Activated naive CD4-positive, alpha-beta T cell treated with anti-CD3 and anti-CD28 coated beads, Interleukin-2, amount 10 ng/mL, durations not matched to agents 7 days and 5 days (primary cell): ENCODE results near the gene TFEB.
A peak's percentile ranks its signal among the peaks of the same experiment; 100 is the strongest.

Experiments used
- CTCF ChIA-PET: fragments of 350-600 bp; sonication (Branson Sonifier 250); formaldehyde crosslinking; loops from one replicate; lab custom pipeline; 2021; ENCODE audit warnings: antibody characterized with exemption; lab: Charles Lee
- DNase-seq: peaks from one replicate; pipeline ENCODE4 v3.0.0-alpha.2; 2020
- H3K27ac Mint-ChIP-seq: one replicate; pipeline ENCODE4 v1.8.0; 2021; ENCODE audit warnings: mild to moderate bottlenecking, moderate library complexity, mixed read lengths
- H3K27me3 Mint-ChIP-seq: one replicate; pipeline ENCODE4 v1.8.0; 2021; ENCODE audit warnings: mild to moderate bottlenecking, mixed read lengths
- H3K36me3 Mint-ChIP-seq: one replicate; pipeline ENCODE4 v1.8.0; 2021; ENCODE audit warnings: mixed read lengths
- H3K4me1 Mint-ChIP-seq: one replicate; pipeline ENCODE4 v1.8.0; 2021; ENCODE audit warnings: mixed read lengths
- H3K4me3 Mint-ChIP-seq: one replicate; pipeline ENCODE4 v1.8.0; 2021; ENCODE audit warnings: mild to moderate bottlenecking, moderate library complexity, mixed read lengths
- H3K9me3 Mint-ChIP-seq: one replicate; pipeline ENCODE4 v1.8.0; 2021; ENCODE audit warnings: mixed read lengths

The TFEB gene

DNA sequence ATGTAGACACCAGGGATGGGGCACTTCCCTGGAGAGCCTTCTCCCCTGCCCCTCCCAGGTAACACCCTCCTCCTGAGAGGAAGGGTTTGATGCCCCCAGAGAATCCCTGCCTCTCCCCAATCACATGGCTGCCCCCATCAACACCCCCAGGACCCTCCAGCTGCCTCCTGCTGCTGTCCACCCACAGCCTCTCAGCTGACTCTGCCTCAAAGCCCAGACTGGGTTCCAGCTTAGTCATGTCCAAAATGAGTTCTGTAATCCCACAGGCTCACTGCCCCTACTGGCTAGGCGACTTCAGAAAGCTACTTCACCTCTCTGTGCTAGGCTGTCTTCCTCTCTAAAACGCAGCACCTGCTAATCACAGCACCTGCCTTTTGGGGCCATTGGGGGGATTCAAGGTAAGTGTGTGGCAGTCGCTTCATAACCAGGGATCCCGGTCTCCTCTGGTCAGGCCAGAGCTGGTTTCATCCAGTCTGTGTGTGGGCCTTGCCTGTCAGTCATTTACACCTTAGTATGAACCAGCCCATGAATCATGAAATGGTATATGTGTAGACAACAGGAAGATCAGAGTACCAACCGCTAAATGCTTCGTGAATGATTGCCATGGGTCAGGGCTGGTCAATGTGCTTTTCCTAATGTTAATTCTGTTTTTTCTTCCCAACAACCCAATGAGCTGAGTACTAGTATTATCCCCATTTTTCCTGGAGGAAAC, 40.4 kb downstream of the TFEB start:
- Mint-ChIP-seq H3K27me3 (peaks cover 5% of the 10 kb centered on the region), H3K9me3 (no peaks in the 10 kb centered on the region), H3K4me1 (no peaks in the 10 kb centered on the region), H3K4me3 (no peak overlapping the region), H3K36me3 (peaks cover 2% of the 10 kb centered on the region), H3K27ac (no peak overlapping the region)
- DNase-seq, result no peak
- CTCF ChIA-PET, result interaction anchor here (1.0 to 2.0 kb wide), 2 partner anchors 11 to 12 kb away, joined by 4 to 10 read pairs; no protein-coding TSS in a partner anchor

DNA sequence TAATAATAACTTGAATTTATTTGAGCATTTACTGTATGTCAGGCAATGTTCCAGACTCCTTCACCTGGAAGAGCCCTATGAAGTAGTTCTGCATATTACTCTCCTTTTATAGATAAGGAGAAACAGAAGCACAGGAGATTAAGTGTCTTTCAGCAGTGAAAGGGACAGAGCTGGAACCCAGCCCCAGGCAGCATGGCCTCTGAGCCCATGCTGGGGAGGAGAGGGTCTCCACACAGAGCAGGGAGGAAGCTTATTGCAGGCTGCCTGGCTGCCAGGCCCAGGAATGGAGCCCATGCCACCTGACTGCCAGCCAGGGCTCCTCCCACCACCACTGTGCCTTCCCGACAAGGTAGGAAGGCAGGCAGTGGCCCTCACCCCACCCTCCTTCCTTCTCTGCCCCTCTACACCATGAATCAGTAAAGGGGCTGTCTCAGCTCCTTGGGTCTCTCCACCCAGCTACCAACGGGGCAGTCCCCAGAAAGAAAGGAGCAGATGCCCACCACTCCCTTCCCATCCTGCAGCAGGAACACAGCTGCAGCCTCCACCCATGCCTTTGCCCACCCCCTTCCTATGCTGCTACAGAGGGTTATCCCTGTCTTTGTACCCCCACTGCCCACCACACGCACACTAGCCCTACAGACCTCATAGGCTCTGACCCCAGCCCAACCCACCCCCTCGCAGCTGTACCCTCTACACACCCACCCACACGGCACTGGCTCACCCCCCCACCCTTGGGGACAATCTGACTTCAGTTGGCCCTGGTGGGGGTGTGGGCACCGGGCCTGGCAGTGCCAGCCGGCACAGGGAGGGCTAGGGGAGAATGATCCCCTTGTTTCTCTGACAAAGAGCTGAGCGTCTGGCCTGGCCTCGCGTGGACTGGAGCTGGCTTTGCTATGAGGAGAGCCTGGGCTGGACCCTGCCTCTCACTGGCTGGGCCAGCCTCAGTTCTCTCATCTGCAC, 41.8 kb downstream of the TFEB start:
- H3K27ac Mint-ChIP-seq, result peak overlapping the region; percentile 31
- peaks cover 5% of the 10 kb centered on the region for H3K27me3 Mint-ChIP-seq
- H3K4me1 Mint-ChIP-seq, result no peaks in the 10 kb centered on the region
- DNase-seq, result no peak
- CTCF ChIA-PET, result interaction anchor here (1.3 to 2.0 kb wide), 3 partner anchors 9 to 10 kb away, joined by 3 to 10 read pairs (median 6); no protein-coding TSS in a partner anchor
- H3K9me3 Mint-ChIP-seq, result no peaks in the 10 kb centered on the region
- no peak overlapping the region for H3K4me3 Mint-ChIP-seq
- H3K36me3 Mint-ChIP-seq, result peaks cover 2% of the 10 kb centered on the region

DNA sequence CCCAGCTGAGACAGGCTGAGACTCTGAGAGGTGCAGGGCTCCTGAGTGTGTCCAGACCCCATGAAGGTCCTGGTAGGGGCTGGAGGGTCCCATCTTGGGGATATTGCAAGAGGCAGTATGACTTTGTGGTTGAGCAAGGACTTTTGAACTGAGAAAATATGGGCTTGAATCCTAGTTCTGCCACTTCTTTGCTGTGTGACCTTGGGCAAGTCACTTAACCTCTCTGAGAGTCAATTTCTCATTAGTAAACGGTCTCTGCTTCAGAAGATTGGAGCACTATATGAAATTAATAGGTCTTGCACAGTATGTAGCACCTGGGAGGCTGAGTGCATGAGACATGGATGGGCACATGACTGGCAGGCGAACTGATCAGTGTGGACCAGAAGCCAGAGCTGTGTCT, 42.7 kb downstream of the TFEB start:
- H3K9me3 Mint-ChIP-seq, result no peaks in the 10 kb centered on the region
- CTCF ChIA-PET, result interaction anchor here (0.8 to 1.8 kb wide), 3 partner anchors 9 to 83 kb away, joined by 3 to 6 read pairs (median 3); no protein-coding TSS in a partner anchor

DNA sequence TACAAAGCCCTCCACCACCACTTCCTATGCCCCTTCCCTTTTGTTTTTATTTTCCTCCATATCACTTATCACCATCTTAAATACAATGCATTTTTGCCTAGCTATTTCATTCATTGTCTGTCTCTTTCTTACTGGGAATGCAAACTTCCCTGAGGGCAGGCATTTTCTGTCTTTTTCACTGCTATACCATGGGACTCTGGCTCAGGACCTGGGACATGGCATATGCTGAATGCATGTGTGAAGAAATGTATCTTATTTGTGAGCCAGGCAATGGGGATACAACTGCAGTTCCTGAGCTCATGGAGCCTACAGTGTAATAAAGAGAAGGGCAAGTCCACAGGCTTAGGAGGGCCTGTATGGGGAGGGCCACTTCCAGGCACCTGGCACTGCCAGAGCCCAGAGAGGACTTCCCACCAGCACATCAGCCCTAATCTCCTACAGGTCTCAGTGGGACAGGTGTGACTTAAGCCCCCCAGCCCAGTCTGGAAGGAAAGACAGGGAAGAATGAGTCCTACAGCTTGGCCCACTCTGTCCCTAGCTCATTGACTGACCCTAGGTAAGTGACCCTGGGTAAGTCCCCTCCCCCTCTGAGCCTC, 43.2 kb downstream of the TFEB start:
- peaks cover 6% of the 10 kb centered on the region for H3K36me3 Mint-ChIP-seq

More for the DNA sequence above, 42.7 kb downstream of the TFEB start:
- Mint-ChIP-seq H3K27me3 (peaks cover 5% of the 10 kb centered on the region), H3K4me1 (no peaks in the 10 kb centered on the region), H3K4me3 (no peak overlapping the region), H3K36me3 (peaks cover 5% of the 10 kb centered on the region), H3K27ac (no peak overlapping the region)
- no peak for DNase-seq

DNA sequence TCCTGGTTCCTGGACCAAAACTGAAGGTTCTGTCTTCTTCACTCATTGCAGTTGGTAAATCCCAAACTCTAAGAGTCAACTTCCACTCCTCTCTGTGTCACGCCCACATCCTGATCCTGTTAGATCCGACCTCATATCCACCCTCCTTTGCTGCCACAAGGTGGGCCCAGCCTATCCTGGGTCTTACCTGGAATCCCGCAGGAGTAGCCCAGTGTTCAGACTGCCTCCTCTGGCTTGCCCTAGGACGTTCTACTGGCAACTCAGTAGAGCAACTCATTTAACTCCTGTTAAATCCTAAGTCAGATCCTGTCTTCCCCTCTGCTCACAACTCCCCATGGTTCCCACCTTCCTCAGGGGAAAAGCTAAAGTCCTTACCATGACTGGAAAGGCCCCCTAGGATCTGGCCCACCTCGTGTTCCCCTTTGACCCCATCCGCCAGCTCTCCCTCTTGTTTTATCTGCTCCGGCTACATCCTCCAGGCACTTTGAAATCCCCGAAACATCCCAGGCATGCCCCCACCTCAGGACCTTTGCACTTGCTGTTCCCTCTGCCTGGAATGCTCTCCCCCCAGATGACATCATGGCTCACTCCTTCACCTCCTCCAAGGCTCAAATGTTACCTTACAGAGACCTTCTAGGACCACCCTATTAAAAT, 43.9 kb downstream of the TFEB start:
- DNase-seq, result no peak
- Mint-ChIP-seq H3K36me3 (peaks cover 6% of the 10 kb centered on the region), H3K4me1 (no peaks in the 10 kb centered on the region), H3K4me3 (no peak overlapping the region), H3K27ac (no peak overlapping the region), H3K27me3 (peaks cover 5% of the 10 kb centered on the region), H3K9me3 (no peaks in the 10 kb centered on the region)
- CTCF ChIA-PET, result interaction anchor here (1.8 kb wide), 1 partner anchor 8 kb away, joined by 6 read pairs; no protein-coding TSS in a partner anchor

More for the DNA sequence above, 43.2 kb downstream of the TFEB start:
- peaks cover 5% of the 10 kb centered on the region for H3K27me3 Mint-ChIP-seq
- no peaks in the 10 kb centered on the region for H3K4me1 Mint-ChIP-seq
- H3K27ac Mint-ChIP-seq, result no peak overlapping the region
- CTCF ChIA-PET, result interaction anchor here (0.8 to 1.8 kb wide), 3 partner anchors 8 to 84 kb away, joined by 3 to 6 read pairs (median 3); no protein-coding TSS in a partner anchor
- no peaks in the 10 kb centered on the region for H3K9me3 Mint-ChIP-seq
- no peak overlapping the region for H3K4me3 Mint-ChIP-seq
- no peak for DNase-seq

DNA sequence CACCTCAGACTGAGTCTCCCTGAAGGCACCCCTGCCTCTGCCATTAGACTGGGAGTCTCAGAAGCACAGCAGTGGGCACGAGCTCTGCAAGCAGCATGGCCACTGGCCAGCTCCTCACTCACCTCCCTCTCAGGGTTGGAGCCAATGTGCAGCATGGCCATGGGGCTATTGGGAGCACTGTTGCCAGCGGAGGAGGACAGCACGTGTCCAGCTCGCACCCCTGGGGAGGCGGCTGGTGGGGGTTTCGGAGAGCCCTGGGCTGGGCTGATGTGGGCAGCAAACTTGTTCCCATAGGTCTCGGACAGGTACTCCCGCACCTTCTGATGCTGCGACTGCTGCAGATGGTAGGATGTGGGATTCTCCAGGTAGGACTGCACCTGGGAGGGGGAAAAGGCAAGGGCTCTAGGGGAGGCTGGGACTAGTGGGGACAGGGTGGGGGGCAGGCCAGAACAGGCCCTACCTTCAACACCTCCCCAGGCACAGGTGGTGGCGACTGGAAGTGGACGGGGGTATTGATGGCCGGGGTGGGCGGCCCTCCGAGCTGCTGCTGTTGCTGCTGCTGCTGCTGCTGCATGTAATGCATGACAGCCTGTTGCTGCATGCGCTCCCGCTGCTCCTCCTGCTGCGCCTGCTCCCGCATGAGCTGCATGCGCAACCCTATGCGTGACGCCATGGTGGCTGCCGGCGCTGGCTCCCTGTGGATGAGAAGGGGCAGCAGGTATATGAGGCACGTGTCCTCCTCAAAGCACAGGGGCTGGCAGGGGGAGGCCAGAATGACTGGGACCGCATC, 44.7 kb downstream of the TFEB start:
- H3K36me3 Mint-ChIP-seq, result peaks cover 6% of the 10 kb centered on the region
- DNase-seq, result no peak
- H3K4me3 Mint-ChIP-seq, result no peak overlapping the region
- CTCF ChIA-PET, result interaction anchor here (1.3 to 2.8 kb wide), 2 partner anchors 14 to 322 kb away, joined by 3 to 8 read pairs; no protein-coding TSS in a partner anchor
- no peak overlapping the region for H3K27ac Mint-ChIP-seq
- no peaks in the 10 kb centered on the region for H3K4me1 Mint-ChIP-seq
- H3K9me3 Mint-ChIP-seq, result no peaks in the 10 kb centered on the region
- H3K27me3 Mint-ChIP-seq, result peaks cover 5% of the 10 kb centered on the region

DNA sequence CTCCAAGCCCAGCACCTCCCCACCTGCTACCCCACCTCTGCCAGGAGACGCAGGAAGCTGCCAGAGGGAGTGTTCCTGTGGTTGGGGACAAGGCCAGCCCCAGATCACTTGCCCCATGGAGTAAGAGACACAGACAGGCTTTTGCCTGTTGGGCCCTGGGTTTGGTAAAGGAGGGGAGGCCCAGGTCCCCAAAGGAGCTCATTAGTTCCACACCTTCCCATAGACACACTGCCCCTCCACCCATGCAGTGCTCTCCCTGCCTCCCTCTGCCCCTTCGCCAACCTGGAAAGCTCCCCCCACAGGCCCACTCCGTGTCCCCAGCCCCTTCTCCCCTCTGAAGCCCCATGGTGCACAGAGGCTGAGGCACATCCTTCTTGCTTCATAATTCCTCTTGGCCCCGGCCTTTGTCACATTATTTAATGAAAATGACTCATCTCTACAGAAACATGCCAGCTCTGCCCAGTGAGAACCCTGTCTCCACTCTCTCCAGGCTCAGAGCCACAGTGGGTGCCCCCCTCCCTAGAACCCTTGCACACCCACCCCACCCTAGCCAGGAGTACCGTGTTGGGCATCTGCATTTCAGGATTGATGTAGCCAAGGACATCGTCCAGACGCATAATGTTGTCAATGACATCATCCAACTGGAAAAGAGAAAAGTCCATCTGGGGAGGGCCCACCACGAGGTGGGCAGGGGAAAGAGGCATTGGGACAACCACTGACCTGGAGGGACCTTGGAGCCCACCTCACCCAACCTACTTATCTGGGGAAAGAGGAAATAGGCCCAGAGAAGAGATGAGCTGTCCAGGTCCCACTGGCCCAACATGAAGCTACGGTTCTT, 46.0 kb downstream of the TFEB start:
- CTCF ChIA-PET, result interaction anchor here (1.3 to 2.8 kb wide), 3 partner anchors 16 to 321 kb away, joined by 3 to 8 read pairs (median 3); no protein-coding TSS in a partner anchor
- Mint-ChIP-seq H3K4me3 (no peak overlapping the region), H3K36me3 (peaks cover 6% of the 10 kb centered on the region), H3K27me3 (no peaks in the 10 kb centered on the region), H3K4me1 (no peaks in the 10 kb centered on the region), H3K9me3 (no peaks in the 10 kb centered on the region), H3K27ac (no peak overlapping the region)
- DNase-seq, result no peak

DNA sequence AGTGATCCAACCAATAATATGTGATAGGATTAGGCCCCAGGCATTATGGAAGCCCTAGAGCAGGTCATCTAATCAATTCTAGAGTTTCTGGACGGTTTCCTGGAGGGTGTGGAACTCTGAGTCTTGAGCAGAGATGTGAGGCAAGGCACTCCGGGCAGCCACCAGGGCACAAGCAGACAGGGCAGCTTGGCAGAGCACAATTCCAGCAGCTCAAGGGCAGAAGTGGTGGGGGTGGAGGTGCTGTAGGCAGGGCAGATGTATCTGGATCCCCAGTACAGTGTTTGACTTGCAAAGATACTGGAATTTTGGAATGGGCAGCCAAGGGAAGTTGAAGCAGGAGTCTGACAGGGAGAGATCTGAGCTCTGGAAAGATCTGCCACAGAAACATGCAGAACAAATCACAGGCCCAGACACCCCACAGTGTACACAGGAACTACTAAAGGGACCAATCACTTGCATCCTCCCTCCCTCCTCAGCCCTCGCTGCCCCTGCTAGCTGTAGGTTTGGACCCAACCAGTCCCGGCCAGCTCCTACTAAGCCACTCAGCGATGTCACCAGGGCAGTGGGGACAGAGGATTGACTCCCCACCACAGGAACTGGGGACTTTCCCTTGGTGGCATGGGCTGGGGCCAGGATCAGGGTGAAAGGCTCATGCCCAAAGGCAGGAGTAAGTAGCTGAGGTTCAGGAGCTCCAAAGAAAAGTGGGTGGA, 47.0 kb downstream of the TFEB start:
- Mint-ChIP-seq H3K27ac (no peak overlapping the region), H3K4me3 (no peak overlapping the region), H3K9me3 (no peaks in the 10 kb centered on the region), H3K4me1 (peaks cover 5% of the 10 kb centered on the region), H3K36me3 (peaks cover 6% of the 10 kb centered on the region), H3K27me3 (peaks cover 4% of the 10 kb centered on the region)
- CTCF ChIA-PET, result interaction anchor here (0.6 to 2.8 kb wide), 6 partner anchors 17 to 381 kb away, joined by 3 to 8 read pairs (median 4); no protein-coding TSS in a partner anchor
- DNase-seq, result no peak

DNA sequence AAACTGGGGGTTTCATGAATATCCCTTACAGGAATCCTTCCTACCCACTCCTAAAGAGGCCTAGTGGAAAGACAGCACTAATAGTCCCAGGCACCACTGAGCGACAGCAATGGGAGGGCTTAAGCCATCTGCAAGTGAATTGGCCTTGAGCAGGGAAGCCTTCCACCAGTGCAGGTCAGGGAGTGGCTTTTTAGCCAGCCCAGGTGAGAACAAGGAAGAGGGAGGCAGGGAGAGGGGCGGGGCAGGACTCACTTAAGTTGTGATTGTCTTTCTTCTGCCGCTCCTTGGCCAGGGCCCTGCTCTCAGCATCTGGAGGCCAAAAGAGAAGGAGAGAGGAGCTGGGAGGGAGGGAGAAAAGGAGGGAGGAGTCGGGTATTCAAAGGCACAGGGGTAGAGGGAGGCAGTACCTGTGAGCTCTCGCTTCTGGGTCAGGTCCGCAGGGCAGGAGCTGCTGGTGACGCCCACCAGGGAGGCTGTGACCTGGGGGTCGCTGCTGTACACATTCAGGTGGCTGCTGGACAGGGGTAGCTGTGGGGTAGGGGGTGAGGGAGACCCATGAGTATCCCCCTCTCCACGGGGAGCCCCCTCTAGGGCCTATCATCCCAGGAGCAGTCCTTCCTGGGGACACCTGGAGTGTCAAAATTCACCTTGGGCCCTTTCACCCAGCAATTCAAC, 47.8 kb downstream of the TFEB start:
- no peak overlapping the region for H3K27ac Mint-ChIP-seq
- H3K4me3 Mint-ChIP-seq, result no peak overlapping the region
- CTCF ChIA-PET, result interaction anchor here (1.3 to 2.8 kb wide), 4 partner anchors 17 to 93 kb away, joined by 3 to 8 read pairs (median 5); no protein-coding TSS in a partner anchor

DNA sequence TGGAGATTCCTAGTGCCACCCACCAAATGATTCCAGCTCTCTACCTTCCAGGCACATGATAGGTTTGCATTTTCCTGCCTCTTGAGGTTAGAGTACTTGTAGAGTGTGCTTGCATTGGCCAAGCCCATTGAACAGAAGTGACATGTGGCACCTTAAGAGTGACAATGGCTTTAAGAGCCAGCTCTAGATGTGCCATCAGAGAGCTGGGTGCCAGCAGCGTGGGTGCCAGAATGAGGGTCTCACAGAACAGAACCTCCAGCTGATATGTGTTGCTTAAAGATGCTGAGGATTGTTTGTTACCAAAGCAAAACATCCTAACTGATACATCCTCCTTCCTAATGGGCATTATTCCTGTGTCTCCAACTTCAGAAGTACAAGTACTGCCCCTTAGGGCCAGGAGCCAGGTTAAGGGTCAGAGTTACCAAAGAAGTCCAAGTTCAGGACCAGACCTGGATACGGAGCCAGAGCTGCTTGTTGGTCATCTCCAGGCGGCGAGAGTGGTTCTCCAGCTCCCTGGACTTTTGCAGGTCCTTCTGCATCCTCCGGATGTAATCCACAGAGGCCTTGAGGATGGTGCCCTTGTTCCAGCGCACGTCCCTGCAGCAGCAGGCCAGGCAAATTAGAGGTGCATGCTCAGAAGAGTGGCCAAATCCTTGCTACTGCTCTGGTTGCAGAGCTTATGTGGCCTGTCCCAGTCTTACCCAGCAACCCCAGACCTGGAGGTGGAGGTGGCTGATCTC, 49.6 kb downstream of the TFEB start:
- DNase-seq, result no peak
- Mint-ChIP-seq H3K36me3 (peaks cover 6% of the 10 kb centered on the region), H3K27ac (no peak overlapping the region), H3K27me3 (peaks cover 23% of the 10 kb centered on the region), H3K9me3 (no peaks in the 10 kb centered on the region), H3K4me3 (no peak overlapping the region), H3K4me1 (peaks cover 19% of the 10 kb centered on the region)
- CTCF ChIA-PET, result interaction anchor here (1.1 to 4.2 kb wide), 8 partner anchors 9 to 377 kb away, joined by 3 to 47 read pairs (median 6); no protein-coding TSS in a partner anchor

More for the DNA sequence above, 47.8 kb downstream of the TFEB start:
- Mint-ChIP-seq H3K4me1 (peaks cover 11% of the 10 kb centered on the region), H3K27me3 (peaks cover 11% of the 10 kb centered on the region), H3K36me3 (peaks cover 6% of the 10 kb centered on the region), H3K9me3 (no peaks in the 10 kb centered on the region)
- no peak for DNase-seq
